Muscle of back (tissue), 11 donors: ENCODE measurements around the gene MYBPC2. TPM values are rescaled to one million over a fixed set of nuclear protein-coding genes. Genes with fewer than 3 reads are reported as not detected.

Source experiments
- DNase-seq, 3 donors: peaks; one replicate each; pipeline versions ENCODE4 v3.0.0 to v3.0.0-alpha.2; 2013
- polyA plus RNA-seq, 10 donors: library from polyadenylated mRNA; unstranded; fragments of 120-200 nt; gene quantifications; one replicate each; pipeline ENCODE4 v1.2.1, GENCODE V29; 2013; ENCODE audit not compliant: insufficient read length in 10 of 10

The MYBPC2 gene
- polyA plus RNA-seq, 10 donors = 25.1 to 132 (median 42.4) TPM

DNA sequence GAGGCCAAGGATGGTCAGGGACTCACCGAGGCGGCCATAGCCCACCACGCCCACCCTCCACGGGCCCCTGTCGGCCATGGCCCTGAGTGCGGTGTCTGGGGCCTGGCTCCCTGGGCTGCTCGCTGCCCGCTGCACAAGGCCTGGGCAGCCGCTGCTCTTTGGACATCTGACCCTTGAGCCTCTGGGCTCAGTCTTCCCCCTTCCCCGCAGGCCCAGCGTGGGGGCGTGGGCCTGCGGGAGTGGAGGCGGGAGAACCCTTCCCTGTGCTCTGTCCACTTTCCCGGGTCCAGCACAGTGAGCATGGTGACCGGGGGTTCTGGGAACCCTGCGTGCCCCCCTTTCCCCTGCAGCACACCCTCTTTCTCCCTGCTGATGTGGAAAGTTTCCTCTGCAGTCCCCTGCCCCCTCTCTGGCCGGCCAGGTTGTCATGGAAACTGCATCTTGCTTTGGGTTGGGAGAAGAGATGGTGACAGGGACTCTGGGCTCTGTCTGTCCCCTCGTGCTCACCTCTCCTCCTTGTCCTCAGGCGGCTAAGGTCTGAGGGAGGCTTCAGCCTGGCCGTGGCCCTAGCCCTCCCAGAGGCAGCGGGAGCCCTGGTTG lies 81.2 kb downstream of the MYBPC2 start, which contains the start of gene ASPDH:
ASPDH (minus strand) TSS at position 168 of the 600 bp plus-strand sequence; CDS start at position 78, 90 bp downstream.
- DNase-seq = no peak

DNA sequence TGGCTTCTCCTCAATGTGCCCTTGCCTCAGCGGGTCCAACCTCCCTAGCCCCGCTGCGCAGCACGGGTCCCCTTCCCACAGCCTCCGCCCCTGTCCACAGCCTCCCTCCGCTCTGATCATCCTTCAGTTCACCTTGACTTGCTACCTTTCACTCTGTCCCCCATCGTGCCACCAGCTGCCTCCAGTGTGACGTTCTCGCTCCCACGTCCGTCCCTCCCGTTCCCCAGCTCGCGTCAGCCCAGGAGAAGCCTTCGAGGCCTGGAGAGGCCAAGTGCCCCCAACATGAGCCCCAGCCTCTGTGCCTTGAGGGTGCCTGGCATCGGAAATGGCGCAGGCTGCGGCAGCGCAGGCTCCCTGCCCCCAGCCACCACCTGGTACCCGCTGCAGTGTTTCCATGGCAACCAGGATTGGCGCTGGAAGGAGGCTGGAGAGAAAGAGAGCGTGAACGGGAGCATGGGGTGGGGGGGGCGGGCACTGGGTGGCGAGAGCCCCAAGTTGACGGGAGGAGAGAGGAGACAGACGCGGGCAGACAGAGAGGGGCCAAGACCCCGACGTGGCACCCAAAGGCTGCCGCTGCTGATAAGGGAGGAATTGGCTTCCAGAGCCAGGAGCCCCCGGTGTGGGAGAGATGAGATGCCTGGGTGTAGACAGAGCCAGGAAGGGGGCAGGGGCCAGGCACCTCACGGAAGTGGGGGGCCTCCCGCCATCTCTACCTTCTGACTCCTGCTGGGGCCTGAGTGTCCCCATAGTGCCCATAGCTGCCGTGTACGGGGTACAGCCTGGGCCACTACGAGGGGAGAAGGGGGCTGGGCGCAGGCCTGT lies 81.9 kb downstream of the MYBPC2 start:
- no peak for DNase-seq

DNA sequence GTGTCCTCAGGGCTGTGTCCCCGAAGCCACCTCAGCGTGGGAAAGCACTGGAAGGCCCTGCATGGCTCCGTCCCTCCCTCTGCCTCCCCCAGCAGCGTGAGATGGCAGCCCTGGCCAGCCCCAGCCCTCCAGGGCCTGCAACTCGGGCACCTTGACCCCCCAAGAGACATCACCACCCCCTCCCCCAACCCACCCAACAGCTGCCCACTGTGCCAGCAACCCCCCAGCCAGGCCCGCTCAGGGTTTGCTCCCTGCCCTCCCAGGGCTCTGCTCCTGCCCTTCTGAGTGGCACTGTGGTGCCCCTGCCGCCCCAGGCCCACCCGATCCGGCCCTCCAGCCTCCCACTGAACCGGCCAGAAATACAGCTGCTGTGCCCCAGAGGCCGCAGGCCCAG lies 82.5 kb downstream of the MYBPC2 start:
- DNase-seq = no peak

Other genes with a start within 250 kb of the MYBPC2 start
- gene MYH14, start 229.3 kb upstream of the MYBPC2 start, polyA plus RNA-seq = 10 to 100 TPM; 20.0 to 42.5 (median 33.8) TPM
- 1 to 10 TPM in 9 of 10 donors, under 1 TPM in 1; 0.98 to 1.7 (median 1.2) TPM for gene KCNC3, start 103.5 kb upstream of the MYBPC2 start, polyA plus RNA-seq
- gene NAPSA, start 67.3 kb upstream of the MYBPC2 start, polyA plus RNA-seq = 1 to 10 TPM in 3 of 10 donors, under 1 TPM in 7; 0.27 to 1.9 (median 0.60) TPM
- 10 to 100 TPM; 14.8 to 24.6 (median 18.7) TPM for gene NR1H2, start 56.4 kb upstream of the MYBPC2 start, polyA plus RNA-seq
- 10 to 100 TPM; 13.8 to 25.0 (median 17.2) TPM for gene POLD1, start 48.5 kb upstream of the MYBPC2 start, polyA plus RNA-seq
- gene SPIB, start 14.0 kb upstream of the MYBPC2 start, polyA plus RNA-seq = 1 to 10 TPM in 1 of 10 donors, under 1 TPM in 9; 0.18 to 1.4 (median 0.60) TPM
- 100 to 1,000 TPM in 3 of 10 donors, 10 to 100 TPM in 7; 64.7 to 133 (median 91.9) TPM for gene EMC10, start 43.6 kb downstream of the MYBPC2 start, polyA plus RNA-seq
- 1 to 10 TPM; 3.4 to 6.1 (median 4.3) TPM for gene GARIN5A, start 44.0 kb downstream of the MYBPC2 start, polyA plus RNA-seq
- gene JOSD2, start 78.3 kb downstream of the MYBPC2 start, polyA plus RNA-seq = 10 to 100 TPM; 14.5 to 30.5 (median 19.1) TPM
- gene ASPDH, start 81.0 kb downstream of the MYBPC2 start, polyA plus RNA-seq = 1 to 10 TPM in 1 of 10 donors, under 1 TPM in 8, not detected in 1; 0.32 to 2.0 (median 0.52) TPM
- gene LRRC4B, start 135.5 kb downstream of the MYBPC2 start, polyA plus RNA-seq = 10 to 100 TPM in 4 of 10 donors, 1 to 10 TPM in 6; 5.8 to 12.1 (median 9.0) TPM
- gene SYT3, start 207.0 kb downstream of the MYBPC2 start, polyA plus RNA-seq = under 1 TPM in 4 of 10 donors, not detected in 6; 0.08 to 0.24 (median 0.11) TPM
- 1 to 10 TPM in 7 of 10 donors, under 1 TPM in 3; 0.65 to 3.1 (median 1.3) TPM for gene C19orf81, start 216.6 kb downstream of the MYBPC2 start, polyA plus RNA-seq